WI38 (cell line): ENCODE measurements around the gene APOL1.

Source experiments
- H3K4me3 ChIP-seq: 2 replicates; pipeline ENCODE4 v1.5.1; 2011; ENCODE audit warnings: low read depth, mild to moderate bottlenecking, control low read depth, low read length
- TF ChIP-seq, protein P1 (sequence below): IDR thresholded peaks from 2 replicates; pipeline ENCODE4 v1.5.1; 2012; ENCODE audit warnings: low read depth, mild to moderate bottlenecking, control low read depth, low read length

Gene APOL1

DNA sequence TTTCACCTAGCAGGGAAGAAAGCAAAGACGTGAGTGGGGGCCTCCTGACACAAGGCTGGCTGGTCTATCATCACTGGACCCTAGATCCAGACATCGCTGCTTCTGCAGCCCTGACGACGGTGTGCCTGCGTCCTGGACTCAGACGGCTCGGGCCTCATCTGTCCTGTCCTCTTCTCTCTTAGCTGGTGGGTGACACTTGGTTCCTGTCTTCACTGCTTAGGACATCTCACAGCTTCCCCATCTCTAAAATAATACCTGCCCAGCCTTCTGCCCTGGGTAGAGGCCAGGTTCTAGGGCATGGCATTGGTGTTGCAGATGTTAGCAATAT lies 41.3 kb downstream of the APOL1 start:
- H3K4me3 ChIP-seq: no peak overlapping the region
- TF ChIP-seq, protein P1, sequence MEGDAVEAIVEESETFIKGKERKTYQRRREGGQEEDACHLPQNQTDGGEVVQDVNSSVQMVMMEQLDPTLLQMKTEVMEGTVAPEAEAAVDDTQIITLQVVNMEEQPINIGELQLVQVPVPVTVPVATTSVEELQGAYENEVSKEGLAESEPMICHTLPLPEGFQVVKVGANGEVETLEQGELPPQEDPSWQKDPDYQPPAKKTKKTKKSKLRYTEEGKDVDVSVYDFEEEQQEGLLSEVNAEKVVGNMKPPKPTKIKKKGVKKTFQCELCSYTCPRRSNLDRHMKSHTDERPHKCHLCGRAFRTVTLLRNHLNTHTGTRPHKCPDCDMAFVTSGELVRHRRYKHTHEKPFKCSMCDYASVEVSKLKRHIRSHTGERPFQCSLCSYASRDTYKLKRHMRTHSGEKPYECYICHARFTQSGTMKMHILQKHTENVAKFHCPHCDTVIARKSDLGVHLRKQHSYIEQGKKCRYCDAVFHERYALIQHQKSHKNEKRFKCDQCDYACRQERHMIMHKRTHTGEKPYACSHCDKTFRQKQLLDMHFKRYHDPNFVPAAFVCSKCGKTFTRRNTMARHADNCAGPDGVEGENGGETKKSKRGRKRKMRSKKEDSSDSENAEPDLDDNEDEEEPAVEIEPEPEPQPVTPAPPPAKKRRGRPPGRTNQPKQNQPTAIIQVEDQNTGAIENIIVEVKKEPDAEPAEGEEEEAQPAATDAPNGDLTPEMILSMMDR: no peak

DNA sequence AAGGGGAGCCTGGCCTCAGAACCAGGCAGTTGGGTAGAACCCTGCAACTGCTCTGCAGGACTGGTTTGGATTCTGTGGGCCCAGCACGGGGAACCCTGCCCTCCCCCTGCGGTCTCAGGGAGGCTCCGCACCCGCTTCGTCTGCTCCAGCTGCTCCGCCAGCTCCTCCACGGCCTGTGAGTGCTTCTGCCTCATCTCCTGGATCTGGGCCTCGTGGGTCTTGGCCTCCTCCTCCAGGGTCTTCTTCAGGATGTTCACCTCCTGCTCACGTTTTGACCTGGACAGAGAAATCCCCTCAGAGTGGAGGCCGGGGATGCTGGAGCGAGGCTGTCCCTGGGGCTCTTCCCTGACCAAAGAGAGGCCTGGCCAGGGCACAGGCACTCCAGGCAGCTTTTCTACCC lies 41.9 kb downstream of the APOL1 start:
- TF ChIP-seq, protein P1: no peak
- H3K4me3 ChIP-seq: no peak overlapping the region

DNA sequence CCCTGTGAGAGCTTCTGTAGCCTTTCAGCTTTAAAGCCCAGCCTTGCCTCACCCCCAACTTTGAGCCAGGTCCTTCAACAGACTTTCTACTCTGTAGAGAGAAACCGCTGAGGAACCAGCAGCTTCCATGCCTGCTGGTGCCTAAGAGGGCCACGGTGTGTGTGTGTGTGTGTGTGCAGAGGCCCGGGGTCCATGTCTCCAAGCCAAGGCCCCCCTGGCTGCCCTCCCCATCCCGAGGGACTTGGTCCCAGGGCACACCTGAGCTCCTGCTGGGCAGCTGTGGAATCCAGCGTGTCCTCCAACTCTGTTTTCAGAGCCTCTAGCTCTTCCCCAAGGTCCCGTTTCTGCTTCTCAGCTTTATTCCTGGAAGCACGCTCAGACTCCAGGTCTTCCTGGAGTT lies 42.3 kb downstream of the APOL1 start:
- no peak overlapping the region for H3K4me3 ChIP-seq
- TF ChIP-seq, protein P1: no peak

DNA sequence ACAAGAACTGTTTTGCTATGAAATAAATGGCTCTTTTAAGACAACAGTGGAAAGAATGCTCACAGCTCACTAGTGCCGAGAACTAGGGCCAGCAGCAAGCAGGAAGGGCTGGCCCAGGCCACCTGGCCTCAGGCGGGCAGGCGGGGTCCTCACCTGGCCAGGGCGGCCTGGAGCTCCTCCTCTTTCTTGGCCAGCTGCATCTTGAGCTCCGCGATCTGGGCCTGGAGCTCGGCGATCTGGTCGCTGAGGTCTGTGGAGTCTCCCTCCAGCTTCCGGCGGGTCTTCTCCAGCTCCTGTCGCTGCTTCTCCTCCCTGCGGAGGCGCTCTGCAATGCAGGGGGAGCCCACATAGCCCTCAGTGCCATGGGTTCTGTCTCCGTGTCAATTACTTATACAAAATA lies 43.8 kb downstream of the APOL1 start:
- TF ChIP-seq, protein P1: no peak
- H3K4me3 ChIP-seq: no peak overlapping the region

DNA sequence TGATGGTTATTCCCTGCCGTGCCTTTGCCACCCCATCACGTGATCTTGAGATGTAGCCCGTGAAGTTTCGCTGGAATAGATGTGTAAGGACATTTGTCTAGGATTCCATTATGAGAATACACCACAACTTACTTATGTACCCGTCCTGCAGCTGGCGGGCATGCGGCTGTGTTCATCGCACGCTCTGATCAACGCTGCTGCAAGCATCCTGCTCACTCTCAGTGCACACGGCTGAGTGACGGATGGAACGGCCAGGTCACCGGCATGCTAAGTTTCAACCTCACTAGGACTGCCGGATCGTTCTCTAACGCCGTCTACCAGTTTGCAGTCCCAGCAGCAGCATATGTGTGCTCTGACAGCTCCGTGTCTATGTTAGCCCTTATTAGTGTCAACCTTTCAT lies 44.6 kb downstream of the APOL1 start:
- TF ChIP-seq, protein P1: no peak
- no peak overlapping the region for H3K4me3 ChIP-seq

- TF ChIP-seq, protein P1: no peak
- H3K4me3 ChIP-seq: no peak overlapping the region
These were observed 45.2 kb downstream of the APOL1 start for GRCh38 chr22:36298118-36298517.

DNA sequence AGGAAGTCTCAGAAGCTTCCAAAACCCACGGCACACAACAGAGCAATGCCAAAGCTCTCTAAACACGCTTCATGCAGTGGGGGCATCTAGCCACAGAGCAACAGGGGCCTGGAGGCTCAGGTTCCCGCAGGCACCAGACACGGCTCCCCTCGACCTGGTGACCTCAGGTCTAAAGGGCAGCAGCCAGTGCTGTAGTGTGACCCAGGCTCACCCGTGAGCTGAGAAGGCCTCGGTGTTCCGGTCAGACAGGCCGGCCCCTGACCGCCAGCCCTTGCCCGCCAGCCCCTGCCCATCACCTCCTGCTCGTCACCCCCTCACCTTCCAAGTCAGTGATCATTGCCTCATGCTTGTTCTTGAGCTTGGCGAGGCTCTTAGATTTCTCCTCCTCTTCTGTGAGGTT lies 45.7 kb downstream of the APOL1 start:
- no peak overlapping the region for H3K4me3 ChIP-seq
- TF ChIP-seq, protein P1: no peak
